Ishikawa (cell line): Measurements from ENCODE around the gene SMAD2.

Source experiments
- CEBPB ChIP-seq: IDR thresholded peaks from 2 replicates; pipeline ENCODE4 v1.6.1; 2012
- CREB1 ChIP-seq: IDR thresholded peaks from 2 replicates; pipeline ENCODE4 v1.6.1; 2012; ENCODE audit warnings: low read depth
- EGR1 ChIP-seq: IDR thresholded peaks from 2 replicates; pipeline ENCODE4 v1.6.1; 2012
- EP300 ChIP-seq: IDR thresholded peaks from 2 replicates; pipeline ENCODE4 v1.6.1; 2012; ENCODE audit warnings: borderline replicate concordance
- FOXM1 ChIP-seq: IDR thresholded peaks from 2 replicates; pipeline ENCODE4 v1.6.1; 2012; ENCODE audit warnings: low read depth, borderline replicate concordance
- MAX ChIP-seq: IDR thresholded peaks from 2 replicates; pipeline ENCODE4 v1.6.1; 2012
- NFIC ChIP-seq: IDR thresholded peaks from 2 replicates; pipeline ENCODE4 v1.6.1; 2012
- RAD21 ChIP-seq: IDR thresholded peaks from 2 replicates; pipeline ENCODE4 v1.6.1; 2012; ENCODE audit warnings: low read depth
- REST ChIP-seq: IDR thresholded peaks from 2 replicates; pipeline ENCODE4 v1.6.1; 2012; ENCODE audit warnings: low read depth, mild to moderate bottlenecking
- TAF1 ChIP-seq: IDR thresholded peaks from 2 replicates; pipeline ENCODE4 v1.6.1; 2012; ENCODE audit warnings: low read depth, mild to moderate bottlenecking
- TCF12 ChIP-seq: IDR thresholded peaks from 2 replicates; pipeline ENCODE4 v1.6.1; 2012; ENCODE audit warnings: low read depth
- TEAD4 ChIP-seq: IDR thresholded peaks from 2 replicates; pipeline ENCODE4 v1.6.1; 2012
- USF1 ChIP-seq: IDR thresholded peaks from 2 replicates; pipeline ENCODE4 v1.6.1; 2012
- YY1 ChIP-seq: IDR thresholded peaks from 2 replicates; pipeline ENCODE4 v1.6.1; 2012; ENCODE audit warnings: low read depth
- ZBTB7A ChIP-seq: IDR thresholded peaks from 2 replicates; pipeline ENCODE4 v1.6.1; 2012; ENCODE audit warnings: low read depth

Gene SMAD2

GRCh38 chr18:47895565-47896250, 34.8 kb downstream of the SMAD2 start:
- no peak for TF ChIP-seq REST
- TF ChIP-seq EGR1, result no peak
- no peak for TF ChIP-seq NFIC
- no peak for TF ChIP-seq CEBPB
- TF ChIP-seq ZBTB7A, result no peak
- no peak for TF ChIP-seq CREB1
- no peak for TF ChIP-seq TCF12
- no peak for TF ChIP-seq RAD21
- TF ChIP-seq FOXM1, result no peak
- TF ChIP-seq EP300, result no peak

- TF ChIP-seq NFIC, result no peak
- no peak for TF ChIP-seq CEBPB
- TF ChIP-seq USF1, result no peak
- TF ChIP-seq REST, result no peak
- TF ChIP-seq ZBTB7A, result no peak
- TF ChIP-seq EGR1, result no peak
- no peak for TF ChIP-seq TCF12
- TF ChIP-seq YY1, result no peak
These were observed 36.3 kb downstream of the SMAD2 start for GRCh38 chr18:47893939-47894699.

- TF ChIP-seq TCF12 (no peak), FOXM1 (no peak), MAX (no peak), CEBPB (no peak), TEAD4 (no peak), CREB1 (no peak), YY1 (no peak), USF1 (no peak), TAF1 (no peak), NFIC (no peak), RAD21 (no peak), EP300 (no peak)
These were observed 37.4 kb downstream of the SMAD2 start for GRCh38 chr18:47893047-47893446.

- TF ChIP-seq TCF12, result no peak
- TF ChIP-seq TAF1, result no peak
- no peak for TF ChIP-seq EP300
- TF ChIP-seq ZBTB7A, result no peak
- no peak for TF ChIP-seq CEBPB
- no peak for TF ChIP-seq YY1
- TF ChIP-seq REST, result no peak
- TF ChIP-seq EGR1, result no peak
- TF ChIP-seq TEAD4, result no peak
- no peak for TF ChIP-seq CREB1
- TF ChIP-seq FOXM1, result no peak
- TF ChIP-seq RAD21, result no peak
- TF ChIP-seq MAX, result no peak
- TF ChIP-seq USF1, result no peak
- TF ChIP-seq NFIC, result no peak
These were observed 42.3 kb downstream of the SMAD2 start for GRCh38 chr18:47888156-47888555.
